ENCODE data around the gene PIEZO2.

- TF ChIP-seq CTCF (optimal IDR thresholded peaks at IDR 0.05 in 1 of 3, IDR thresholded peaks at IDR 0.05 in 1 of 3, conservative IDR thresholded peaks at IDR 0.05 in 1 of 3; ENCODE audit: extremely low read depth in 1 of 3, insufficient read depth in 2 of 3, low read length in 3 of 3), result no peak
- no peak for TF ChIP-seq EZH2 (IDR thresholded peaks at IDR 0.05; ENCODE audit: low read length)
Observed at GRCh38 chr18:10850216-10850615, 299.2 kb downstream of the PIEZO2 start.

All from keratinocyte (primary cell).